CD14-positive monocyte (primary cell): Measurements from ENCODE around the gene ANKRD22. TPM values are rescaled to one million over a fixed set of nuclear protein-coding genes. Genes with fewer than 3 reads are reported as not detected.

Experiments
- DNase-seq, 3 donors: peaks; one replicate each; pipeline ENCODE4 v3.0.0-alpha.2; 2011 to 2022
- H2AFZ ChIP-seq: 2 replicates; pipeline ENCODE4 v1.6.0; 2012; ENCODE audit warnings: mild to moderate bottlenecking, low read depth, low read length, inconsistent platforms; ENCODE audit not compliant: insufficient read depth, poor library complexity, severe bottlenecking
- H3K27ac ChIP-seq, 2 donors: 1 replicate in 1 of 2; 2 replicates in 1 of 2; pipeline ENCODE4 v1.5.1; 2012 to 2013; ENCODE audit warnings: low read length in 2 of 2, control low read depth in 1 of 2, inconsistent platforms in 1 of 2, low read depth in 1 of 2, mild to moderate bottlenecking in 1 of 2
- H3K27me3 ChIP-seq, 2 donors: one replicate each; pipeline versions ENCODE4 v1.6.0 to v1.6.1; 2011 to 2013; ENCODE audit warnings: low read length in 2 of 2; ENCODE audit not compliant: control insufficient read depth in 2 of 2, insufficient read depth in 2 of 2
- H3K36me3 ChIP-seq, 2 donors: replicated peaks in 1 of 2; 1 replicate in 1 of 2; 2 replicates in 1 of 2; pipeline versions ENCODE4 v1.5.1 to v1.6.1; 2012 to 2013; ENCODE audit warnings: low read length in 2 of 2, control low read depth in 1 of 2, inconsistent platforms in 1 of 2, mild to moderate bottlenecking in 1 of 2; ENCODE audit not compliant: insufficient read depth in 2 of 2, control insufficient read depth in 1 of 2
- H3K4me1 ChIP-seq, 2 donors: 1 replicate in 1 of 2; 2 replicates in 1 of 2; pipeline versions ENCODE4 v1.5.1 to v1.6.1; 2012 to 2013; ENCODE audit warnings: low read length in 2 of 2, control low read depth in 1 of 2, inconsistent platforms in 1 of 2, mild to moderate bottlenecking in 1 of 2, moderate library complexity in 1 of 2; ENCODE audit not compliant: insufficient read depth in 2 of 2, control insufficient read depth in 1 of 2
- H3K4me2 ChIP-seq: replicated peaks from 2 replicates; pipeline ENCODE3; 2012; ENCODE audit warnings: low read length, moderate library complexity, mild to moderate bottlenecking; ENCODE audit not compliant: poor library complexity, severe bottlenecking; ENCODE audit errors: extremely low read depth
- H3K4me3 ChIP-seq, 3 experiments: fragments of 200-600 bp in 1 of 3; sonication (generic) in 1 of 3; replicated peaks in 1 of 3; 1 replicate in 2 of 3; 2 replicates in 1 of 3; pipeline ENCODE4 v1.5.1; 2011 to 2013; ENCODE audit warnings: low read length in 3 of 3, mild to moderate bottlenecking in 3 of 3, control low read depth in 2 of 3, low read depth in 2 of 3, inconsistent platforms in 1 of 3, moderate library complexity in 1 of 3
- H3K79me2 ChIP-seq: 2 replicates; pipeline ENCODE4 v1.6.0; 2012; ENCODE audit warnings: mild to moderate bottlenecking, control low read depth, inconsistent platforms, low read length, moderate library complexity; ENCODE audit not compliant: insufficient read depth
- H3K9ac ChIP-seq: 2 replicates; pipeline ENCODE4 v1.6.0; 2017; ENCODE audit warnings: low read length, mild to moderate bottlenecking; ENCODE audit not compliant: insufficient read depth, poor library complexity, severe bottlenecking
- H3K9me3 ChIP-seq, 2 donors: replicated peaks in 1 of 2; 1 replicate in 1 of 2; 2 replicates in 1 of 2; pipeline versions ENCODE4 v1.5.1 to v1.6.1; 2012 to 2013; ENCODE audit warnings: low read length in 2 of 2, control low read depth in 1 of 2; ENCODE audit not compliant: control insufficient read depth in 1 of 2, insufficient read depth in 1 of 2
- H4K20me1 ChIP-seq: 2 replicates; pipeline ENCODE4 v1.6.0; 2012; ENCODE audit warnings: mild to moderate bottlenecking, low read length, control low read depth, moderate library complexity; ENCODE audit not compliant: insufficient read depth
- H3K27ac Mint-ChIP-seq, 7 donors: one replicate each; pipeline ENCODE4 v1.8.0; 2020; ENCODE audit warnings: mild to moderate bottlenecking in 7 of 7, mixed read lengths in 7 of 7, moderate library complexity in 6 of 7, inconsistent platforms in 2 of 7
- H3K27me3 Mint-ChIP-seq, 3 donors: one replicate each; pipeline ENCODE4 v1.8.0; 2021 to 2022; ENCODE audit warnings: low read depth in 3 of 3, mild to moderate bottlenecking in 3 of 3, mixed read lengths in 3 of 3, moderate library complexity in 3 of 3, inconsistent platforms in 1 of 3
- H3K36me3 Mint-ChIP-seq, 2 donors: one replicate each; pipeline ENCODE4 v1.8.0; 2020; ENCODE audit warnings: mixed read lengths in 2 of 2, inconsistent platforms in 1 of 2, mild to moderate bottlenecking in 1 of 2
- H3K4me1 Mint-ChIP-seq: one replicate; pipeline ENCODE4 v1.8.0; 2020; ENCODE audit warnings: mild to moderate bottlenecking, mixed read lengths
- H3K4me3 Mint-ChIP-seq, 2 donors: one replicate each; pipeline ENCODE4 v1.8.0; 2020; ENCODE audit warnings: mild to moderate bottlenecking in 2 of 2, mixed read lengths in 2 of 2, moderate library complexity in 1 of 2
- H3K9me3 Mint-ChIP-seq, 7 donors: one replicate each; pipeline ENCODE4 v1.8.0; 2020 to 2022; ENCODE audit warnings: mixed read lengths in 7 of 7, mild to moderate bottlenecking in 6 of 7, moderate library complexity in 6 of 7, inconsistent platforms in 2 of 7
- CTCF ChIP-seq: fragments of 200-600 bp; IDR thresholded peaks from one replicate; pipeline ENCODE4 v1.8.0; 2022; ENCODE audit warnings: antibody characterized with exemption, mild to moderate bottlenecking
- WGBS: methylation state at CpG from one replicate; pipeline ENCODE4 v1.1.5; 2013; ENCODE audit warnings: missing lambda C conversion rate; ENCODE audit not compliant: insufficient coverage; 5-methylcytosine and 5-hydroxymethylcytosine counted together
- intact Hi-C, 2 donors: fragments of 100-400 bp; cut with micrococcal nuclease; formaldehyde crosslinking; loops; one replicate each; pipeline versions ENCODE4 v1.15.0 to v1.15.1; 2023
- polyA plus RNA-seq, 3 donors: library from polyadenylated mRNA; depleted of rRNA in 1 of 3; unstranded in 2 of 3; stranded (reverse) in 1 of 3; fragments of 300-500 nt in 2 of 3; fragments of >200 nt in 1 of 3; fragmentation: Illumina TruSeq in 2 of 3; gene quantifications; 1 replicate in 2 of 3; 2 replicates in 1 of 3; pipeline ENCODE4 v1.2.3, GENCODE V29; 2012 to 2021

ANKRD22 gene
- polyA plus RNA-seq, 3 donors, result 2.7 to 3.5 (median 3.2) TPM

GRCh38 chr10:88854684-88855083, 3.0 kb upstream of the ANKRD22 start:
- 83% methylated on average over 3 of the region's 3 CpGs for WGBS
- H3K4me1 ChIP-seq, result peaks cover 72 to 74% of the 10 kb centered on the region in 2 donors
- no peak for DNase-seq

GRCh38 chr10:88853155-88853881, 1.7 kb upstream of the ANKRD22 start:
- no peak for TF ChIP-seq CTCF

More at GRCh38 chr10:88854684-88855083, 3.0 kb upstream of the ANKRD22 start:
- intact Hi-C loops, result loop anchor here in 1 of 2 donors (5.0 to 10.0 kb wide), 2 partner anchors 138 to 360 kb away; partner anchors contain the start of gene FAS
- H4K20me1 ChIP-seq, result no peaks in the 10 kb centered on the region
- Mint-ChIP-seq H3K27ac (peak overlapping the region in 3 of 7 donors; percentile 93 to 96 (median 94)), H3K36me3 (no peaks in the 10 kb centered on the region), H3K4me1 (peaks cover 85% of the 10 kb centered on the region), H3K9me3 (no peaks in the 10 kb centered on the region), H3K27me3 (peaks cover 0 to 4% (median 1%) of the 10 kb centered on the region in 3 donors), H3K4me3 (no peak overlapping the region)
- H2AFZ ChIP-seq, result peak overlapping the region; percentile 12
- H3K9me3 ChIP-seq, result no peaks in the 10 kb centered on the region
- peaks cover 18% of the 10 kb centered on the region for H3K79me2 ChIP-seq
- H3K4me2 ChIP-seq, result no peak overlapping the region
- peak overlapping the region in 1 of 2 donors; percentile 79 for H3K27ac ChIP-seq
- H3K36me3 ChIP-seq, result no peaks in the 10 kb centered on the region
- H3K4me3 ChIP-seq, result peak overlapping the region in 1 of 3 experiments; percentile 19
- H3K9ac ChIP-seq, result no peak overlapping the region
- no peaks in the 10 kb centered on the region for H3K27me3 ChIP-seq
- no peak for TF ChIP-seq CTCF

More at GRCh38 chr10:88853155-88853881, 1.7 kb upstream of the ANKRD22 start:
- Histone ChIP-seq H3K79me2 (peaks cover 23% of the 10 kb centered on the region), H2AFZ (no peak overlapping the region), H3K4me1 (peaks cover 78% of the 10 kb centered on the region in 2 donors), H3K27me3 (no peaks in the 10 kb centered on the region), H3K36me3 (no peaks in the 10 kb centered on the region), H3K4me2 (peak overlapping the region; percentile 74), H3K9me3 (no peaks in the 10 kb centered on the region), H4K20me1 (no peaks in the 10 kb centered on the region), H3K9ac (no peak overlapping the region), H3K4me3 (peak overlapping the region in 1 of 3 experiments; percentile 67), H3K27ac (peak overlapping the region; percentile 44 to 79)
- 0% methylated on average over 1 of the region's 4 CpGs for WGBS
- Mint-ChIP-seq H3K36me3 (no peaks in the 10 kb centered on the region), H3K27me3 (peaks cover 0 to 4% (median 1%) of the 10 kb centered on the region in 3 donors), H3K4me1 (peaks cover 88% of the 10 kb centered on the region), H3K9me3 (no peaks in the 10 kb centered on the region), H3K27ac (peak overlapping the region; percentile 82 to 96 (median 94)), H3K4me3 (peak overlapping the region in 1 of 2 donors; percentile 67)
- DNase-seq, result peak; percentile 73 to 92 (median 83)
- intact Hi-C loops, result loop anchor here in 1 of 2 donors (5.0 to 10.0 kb wide), 2 partner anchors 139 to 361 kb away; partner anchors contain the start of gene FAS
